ENCODE results near the gene CDH4.

CDH4 gene

DNA sequence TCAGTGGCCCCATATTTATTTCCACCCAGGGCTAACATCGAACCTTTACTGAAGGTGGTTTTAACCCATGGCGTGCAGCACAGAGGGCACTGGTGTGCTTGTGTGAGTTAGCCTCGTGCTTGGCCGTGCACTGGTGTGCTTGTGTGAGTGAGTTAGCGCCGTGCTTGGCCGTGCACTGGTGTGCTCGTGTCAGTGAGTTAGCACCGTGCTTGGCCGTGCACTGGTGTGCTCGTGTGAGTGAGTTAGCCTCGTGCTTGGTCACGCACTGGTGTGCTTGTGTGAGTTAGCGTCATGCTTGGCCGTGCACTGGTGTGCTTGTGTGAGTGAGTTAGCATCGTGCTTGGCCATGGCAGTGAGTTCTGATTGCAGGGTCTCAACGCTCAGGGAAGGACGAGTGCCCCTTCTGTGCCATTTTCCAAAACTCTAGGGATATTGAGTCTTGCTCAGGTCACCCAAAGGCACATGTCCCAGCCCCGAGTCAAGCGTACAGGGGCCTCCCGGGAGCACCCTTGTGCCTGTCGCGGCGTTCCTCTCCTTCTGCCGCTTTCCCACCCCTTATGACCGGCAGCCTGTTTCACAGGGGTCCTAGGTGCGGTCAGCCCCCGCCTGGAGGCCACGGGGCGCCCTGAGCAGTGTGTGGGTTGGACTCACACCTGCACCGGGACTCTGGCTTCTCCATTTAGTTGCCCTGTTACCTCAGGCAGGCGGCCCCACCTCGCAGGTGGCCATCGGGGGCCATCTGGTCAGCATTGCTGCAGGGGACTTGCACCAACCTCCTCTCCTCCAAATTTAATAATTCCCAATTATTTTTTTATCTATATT is 399.1 kb downstream of the CDH4 start:
- H3K27ac ChIP-seq: no peak overlapping the region
- no peak for TF ChIP-seq ZFX (IDR thresholded peaks at IDR 0.05; ENCODE audit: borderline replicate concordance)
- TF ChIP-seq, protein P1, sequence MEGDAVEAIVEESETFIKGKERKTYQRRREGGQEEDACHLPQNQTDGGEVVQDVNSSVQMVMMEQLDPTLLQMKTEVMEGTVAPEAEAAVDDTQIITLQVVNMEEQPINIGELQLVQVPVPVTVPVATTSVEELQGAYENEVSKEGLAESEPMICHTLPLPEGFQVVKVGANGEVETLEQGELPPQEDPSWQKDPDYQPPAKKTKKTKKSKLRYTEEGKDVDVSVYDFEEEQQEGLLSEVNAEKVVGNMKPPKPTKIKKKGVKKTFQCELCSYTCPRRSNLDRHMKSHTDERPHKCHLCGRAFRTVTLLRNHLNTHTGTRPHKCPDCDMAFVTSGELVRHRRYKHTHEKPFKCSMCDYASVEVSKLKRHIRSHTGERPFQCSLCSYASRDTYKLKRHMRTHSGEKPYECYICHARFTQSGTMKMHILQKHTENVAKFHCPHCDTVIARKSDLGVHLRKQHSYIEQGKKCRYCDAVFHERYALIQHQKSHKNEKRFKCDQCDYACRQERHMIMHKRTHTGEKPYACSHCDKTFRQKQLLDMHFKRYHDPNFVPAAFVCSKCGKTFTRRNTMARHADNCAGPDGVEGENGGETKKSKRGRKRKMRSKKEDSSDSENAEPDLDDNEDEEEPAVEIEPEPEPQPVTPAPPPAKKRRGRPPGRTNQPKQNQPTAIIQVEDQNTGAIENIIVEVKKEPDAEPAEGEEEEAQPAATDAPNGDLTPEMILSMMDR (IDR thresholded peaks at IDR 0.05): no peak

DNA sequence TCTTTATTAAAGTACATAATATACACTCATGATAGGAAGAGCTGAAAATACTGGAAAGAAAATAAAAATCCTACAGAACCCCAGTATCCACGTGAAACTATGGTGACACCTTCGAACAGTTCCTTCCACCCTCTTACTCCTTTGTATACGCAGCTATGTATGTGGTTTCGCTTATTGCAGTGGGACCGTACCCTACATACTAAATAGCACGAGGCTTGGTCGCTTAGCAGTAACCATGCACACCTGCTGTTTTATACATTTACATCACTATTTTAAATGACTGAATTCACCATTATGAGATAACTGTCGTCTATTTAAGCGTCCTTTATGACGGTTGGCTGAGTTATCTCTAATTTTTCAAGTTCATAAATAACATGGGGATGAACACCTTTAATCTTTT is 400.1 kb downstream of the CDH4 start:
- no peak for TF ChIP-seq ZFX (IDR thresholded peaks at IDR 0.05; ENCODE audit: borderline replicate concordance)
- TF ChIP-seq, protein P1 (IDR thresholded peaks at IDR 0.05): no peak
- H3K27ac ChIP-seq: no peak overlapping the region

DNA sequence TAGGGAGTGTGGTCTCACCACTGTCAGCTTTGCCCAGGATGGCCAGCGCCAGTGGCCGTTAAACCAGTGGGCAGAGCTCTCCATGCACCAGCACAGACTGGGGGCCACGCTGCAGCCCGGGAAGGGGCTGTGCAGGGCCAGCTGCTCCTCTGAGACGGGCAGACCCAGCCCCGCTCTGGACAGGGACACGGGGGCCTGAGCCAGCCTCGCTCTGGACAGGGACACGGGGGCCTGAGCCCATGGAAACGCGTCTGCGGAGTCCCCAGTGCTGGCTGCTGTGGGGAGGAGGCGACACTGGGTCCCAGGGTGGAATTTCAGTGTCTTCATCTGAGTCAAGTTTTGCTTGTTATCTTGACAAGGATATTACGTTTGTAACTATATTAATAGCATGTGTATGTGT is 402.7 kb downstream of the CDH4 start:
- H3K27ac ChIP-seq: no peak overlapping the region
- no peak for TF ChIP-seq ZFX (IDR thresholded peaks at IDR 0.05; ENCODE audit: borderline replicate concordance)
- TF ChIP-seq, protein P1 (IDR thresholded peaks at IDR 0.05): no peak

DNA sequence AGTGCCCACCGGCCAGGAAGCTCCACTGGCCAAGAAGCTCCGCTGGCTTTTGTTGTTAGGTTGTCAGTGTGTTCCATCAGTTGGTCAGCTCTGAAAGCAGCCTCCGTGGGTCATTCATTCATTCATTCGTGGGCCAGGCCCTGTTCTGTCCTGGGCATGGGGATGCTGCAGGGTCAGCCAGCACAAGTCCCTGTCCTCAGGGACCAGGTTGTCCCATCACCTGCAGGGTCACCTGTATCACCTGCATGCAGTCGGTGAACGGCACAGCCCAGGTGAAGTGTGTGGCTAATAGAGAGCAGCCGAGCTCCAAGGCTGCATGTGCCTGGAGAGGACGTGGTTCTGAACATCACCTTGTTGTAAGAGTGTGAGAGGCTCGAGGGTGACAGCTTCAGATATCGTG is 403.5 kb downstream of the CDH4 start:
- no peak for TF ChIP-seq ZFX (IDR thresholded peaks at IDR 0.05; ENCODE audit: borderline replicate concordance)
- TF ChIP-seq, protein P1 (IDR thresholded peaks at IDR 0.05): no peak
- no peak overlapping the region for H3K27ac ChIP-seq

DNA sequence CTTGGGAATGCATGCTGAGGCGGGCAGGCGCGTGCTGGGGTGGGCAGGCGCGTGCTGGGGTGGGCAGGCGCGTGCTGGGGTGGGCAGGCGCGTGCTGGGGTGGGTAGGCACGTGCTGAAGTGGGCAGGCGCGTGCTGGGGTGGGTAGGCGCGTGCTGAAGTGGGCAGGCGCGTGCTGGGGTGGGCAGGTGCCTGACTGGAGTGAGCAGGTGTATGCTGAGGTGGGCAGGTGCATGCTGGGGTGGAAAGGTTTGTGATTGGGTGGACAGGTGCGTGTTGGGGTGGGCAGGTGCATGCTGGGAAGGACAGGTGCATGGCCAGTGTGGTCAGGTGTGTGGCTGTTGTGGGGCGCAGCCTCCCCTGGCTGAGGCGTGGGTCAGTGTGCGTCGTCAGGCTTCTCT is 404.1 kb downstream of the CDH4 start:
- TF ChIP-seq ZFX (IDR thresholded peaks at IDR 0.05; ENCODE audit: borderline replicate concordance): no peak
- TF ChIP-seq, protein P1 (IDR thresholded peaks at IDR 0.05): no peak

DNA sequence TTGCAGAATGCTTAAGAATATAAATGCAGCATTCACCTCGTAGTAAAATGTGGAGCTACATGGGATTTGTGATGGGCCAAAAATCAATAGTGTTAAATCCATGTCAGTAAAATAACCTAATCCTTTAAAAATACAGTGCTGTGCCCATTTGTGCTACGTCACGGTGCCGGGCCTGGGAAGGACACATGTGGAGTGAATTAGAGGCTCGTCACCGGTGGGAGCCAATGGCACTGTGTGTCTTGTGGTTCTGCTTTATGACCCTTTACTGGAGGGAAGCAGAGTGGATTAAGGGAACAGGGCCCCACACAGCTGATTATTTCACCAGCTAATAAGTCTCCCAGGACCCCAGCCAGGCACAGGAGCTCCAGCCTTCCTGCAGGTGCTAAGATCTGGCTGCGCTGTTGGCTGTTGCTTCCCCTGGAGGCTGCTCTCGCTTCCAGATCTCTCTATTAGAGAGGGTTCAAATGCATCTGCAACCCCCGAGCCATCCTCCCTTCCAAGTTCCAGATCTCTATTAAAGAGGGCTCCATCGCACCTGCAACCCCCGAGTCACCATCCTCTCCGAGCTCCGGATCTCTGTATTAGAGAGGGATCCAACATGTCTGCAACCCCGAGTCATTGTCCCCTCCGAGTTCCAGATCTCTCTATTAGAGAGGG is 405.8 kb downstream of the CDH4 start:
- TF ChIP-seq, protein P1 (IDR thresholded peaks at IDR 0.05): no peak
- TF ChIP-seq ZFX (IDR thresholded peaks at IDR 0.05; ENCODE audit: borderline replicate concordance): no peak
- no peak overlapping the region for H3K27ac ChIP-seq

More for the DNA sequence above, 404.1 kb downstream of the CDH4 start:
- no peak overlapping the region for H3K27ac ChIP-seq

DNA sequence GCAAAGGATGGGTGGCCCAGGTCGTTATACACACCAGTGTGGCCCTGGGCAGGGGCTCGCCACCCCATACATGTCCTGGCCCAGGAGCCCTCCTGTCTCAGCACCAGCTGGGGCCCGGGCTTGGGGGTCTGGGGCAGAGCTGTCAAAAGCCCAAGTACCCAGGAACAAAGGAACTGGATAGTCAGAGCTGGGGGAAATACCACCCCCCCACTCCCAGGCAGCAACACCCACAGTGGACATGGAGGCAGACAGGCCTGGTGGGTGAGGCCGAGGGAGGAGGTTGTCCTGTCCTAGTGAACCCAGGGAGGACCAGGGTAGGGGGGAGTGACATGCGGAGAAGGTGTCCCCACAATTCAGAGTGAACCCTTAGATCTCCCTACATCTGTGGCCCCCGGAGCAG is 406.5 kb downstream of the CDH4 start:
- no peak overlapping the region for H3K27ac ChIP-seq
- no peak for TF ChIP-seq ZFX (IDR thresholded peaks at IDR 0.05; ENCODE audit: borderline replicate concordance)
